HPDE6-E6E7 (cell line): Measurements from ENCODE around the gene SMIM14.
"Not testable (repeated sequence)": the region's sequence is repeated elsewhere in the genome, so short reads cannot be mapped to it uniquely, and the experiment has no call there.

Experiments used
- DNase-seq: peaks from one replicate; pipeline ENCODE4 v3.0.0; 2011; ENCODE audit warnings: missing footprints; ENCODE audit errors: extremely low spot score

Gene SMIM14

GRCh38 chr4:39642885-39643552 lies 4.4 kb upstream of the SMIM14 start:
- DNase-seq: no peak

GRCh38 chr4:39641451-39641850 lies 2.8 kb upstream of the SMIM14 start:
- no peak for DNase-seq

DNA sequence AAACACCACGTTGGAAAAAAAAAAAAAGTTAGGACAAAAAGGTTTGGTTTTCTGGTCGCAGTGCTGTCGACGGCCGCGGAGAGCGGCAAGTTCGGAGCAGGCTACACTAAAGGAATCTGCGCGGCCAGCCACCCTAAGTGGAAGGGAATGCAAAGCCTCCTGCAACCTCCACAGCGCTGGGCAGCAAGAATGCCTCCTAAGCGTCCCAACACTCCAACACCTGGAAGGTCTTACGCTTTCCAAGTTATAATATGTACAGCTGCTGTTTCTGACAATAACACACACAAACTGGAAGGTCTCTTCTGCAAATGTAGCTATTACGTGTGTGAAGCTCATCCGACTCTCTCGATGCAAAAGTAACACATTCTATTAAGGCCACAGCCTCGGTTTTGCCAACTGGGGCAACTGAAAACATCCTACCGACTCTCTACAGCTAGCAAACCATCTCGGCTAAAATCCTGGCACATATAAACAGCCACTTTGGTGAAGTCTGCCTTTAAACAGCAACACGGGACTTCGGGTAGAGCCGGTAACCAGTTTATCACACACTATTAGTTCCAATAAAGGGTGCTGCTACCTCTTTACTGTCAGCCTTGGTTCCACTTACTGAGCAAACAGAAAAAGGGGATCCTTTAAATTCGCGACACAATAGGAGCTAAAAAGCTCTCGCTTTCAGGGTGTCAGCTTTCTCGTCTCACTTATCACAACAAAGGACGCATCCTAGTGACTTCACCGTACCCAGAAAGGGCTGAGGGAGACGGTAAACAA lies 895 bp downstream of the SMIM14 start:
- DNase-seq: no peak

GRCh38 chr4:39637221-39637585 lies 1.5 kb downstream of the SMIM14 start:
- DNase-seq: no peak

- DNase-seq: no peak
These were observed 2.0 kb downstream of the SMIM14 start for GRCh38 chr4:39636531-39637184.

DNA sequence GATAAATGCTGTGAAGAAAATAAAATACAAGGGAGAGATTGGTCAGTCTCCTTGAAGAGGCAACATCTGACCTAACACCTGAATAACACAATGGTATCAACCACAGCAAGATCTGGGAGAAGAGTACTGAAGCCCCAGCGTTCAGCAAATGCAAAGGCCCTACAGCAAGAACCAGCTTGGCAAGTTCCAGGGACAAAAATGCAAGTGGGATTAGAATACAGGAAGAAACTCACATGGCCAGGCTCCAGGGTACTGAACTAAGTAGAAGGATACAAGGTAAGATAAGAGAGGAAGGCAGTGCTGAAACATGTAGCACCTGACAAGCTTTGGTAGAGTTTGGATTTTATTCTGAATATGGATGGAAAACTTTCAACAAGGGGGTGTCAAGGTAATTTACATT lies 3.6 kb downstream of the SMIM14 start:
- peak; percentile 36 for DNase-seq

GRCh38 chr4:39631700-39632079 lies 7.0 kb downstream of the SMIM14 start:
- DNase-seq: no peak

- DNase-seq: no peak
These were observed 11.3 kb downstream of the SMIM14 start for GRCh38 chr4:39627413-39627812.

DNA sequence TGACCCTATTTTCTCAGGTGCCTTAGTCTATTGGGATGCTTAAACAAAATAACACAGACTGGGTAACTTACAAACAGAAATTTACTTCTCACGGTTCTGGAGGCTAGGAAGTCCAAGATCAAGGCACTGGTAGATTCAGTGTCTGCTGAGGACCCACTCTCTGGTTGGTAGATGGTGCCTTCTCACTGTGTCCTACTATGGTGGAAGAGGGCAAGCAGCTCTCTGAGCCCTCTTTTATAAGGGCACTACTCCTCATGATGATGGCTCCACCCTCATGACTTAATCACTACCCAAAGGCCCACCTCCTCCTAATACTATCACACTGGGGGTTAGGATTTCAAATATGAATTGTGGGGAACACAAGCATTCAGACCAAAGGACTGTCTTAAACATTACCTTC lies 11.8 kb downstream of the SMIM14 start:
- no peak for DNase-seq

- no peak for DNase-seq
These were observed 12.4 kb downstream of the SMIM14 start for GRCh38 chr4:39626261-39626660.

GRCh38 chr4:39621582-39621981 lies 17.1 kb downstream of the SMIM14 start:
- no peak for DNase-seq

DNA sequence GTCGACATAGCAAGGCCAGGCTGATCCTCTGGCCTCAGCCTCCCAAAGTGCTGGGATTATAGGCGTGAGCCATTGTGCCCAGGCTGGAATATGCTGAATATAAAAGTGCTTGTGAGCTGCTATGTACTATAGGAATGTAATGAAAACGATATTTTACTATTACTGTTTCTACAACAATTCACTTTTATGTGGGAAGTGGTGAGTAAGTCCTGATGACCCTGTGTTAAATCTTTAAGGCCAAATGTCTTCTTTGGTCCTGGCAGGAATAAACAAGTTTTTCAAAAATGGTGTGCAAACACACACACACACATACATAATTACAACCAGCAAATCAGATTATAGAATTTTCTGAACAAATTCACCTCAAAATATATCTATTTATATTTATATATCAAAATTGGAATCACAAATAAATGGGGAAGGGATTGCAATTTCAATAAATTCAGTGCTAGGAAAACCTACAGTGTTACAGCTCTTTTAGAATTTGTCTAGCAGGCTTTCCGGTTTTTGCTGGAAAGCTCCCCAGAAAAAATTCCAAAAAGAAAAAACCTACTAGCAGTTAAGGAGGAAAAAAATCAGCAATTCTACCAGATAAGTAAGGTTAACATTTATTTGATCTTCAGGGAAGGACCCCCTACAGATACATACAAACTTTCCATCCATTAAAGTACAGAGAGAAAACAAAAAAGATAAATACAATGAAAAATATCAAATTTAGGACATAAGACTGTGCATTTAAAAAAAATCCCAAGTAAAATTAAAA lies 17.9 kb downstream of the SMIM14 start:
- DNase-seq: no peak

DNA sequence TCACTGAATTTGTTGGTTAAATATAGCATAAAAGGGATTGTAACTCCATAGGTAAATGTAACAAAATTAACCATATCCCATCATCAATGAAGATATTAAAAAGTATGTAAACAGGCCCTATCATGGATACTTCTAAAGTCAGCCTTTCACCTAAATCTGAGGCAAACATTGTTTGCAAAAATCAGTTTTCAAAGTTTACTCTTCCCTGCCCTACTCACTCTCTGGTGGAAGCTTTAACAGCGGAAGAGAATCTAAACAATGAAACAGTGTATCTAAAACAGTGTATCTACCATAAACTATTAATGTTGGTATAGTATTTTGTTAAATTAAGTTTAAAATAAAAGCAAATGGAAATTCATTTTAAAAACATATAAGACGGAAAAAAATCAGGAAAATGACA lies 21.1 kb downstream of the SMIM14 start:
- no peak for DNase-seq

DNA sequence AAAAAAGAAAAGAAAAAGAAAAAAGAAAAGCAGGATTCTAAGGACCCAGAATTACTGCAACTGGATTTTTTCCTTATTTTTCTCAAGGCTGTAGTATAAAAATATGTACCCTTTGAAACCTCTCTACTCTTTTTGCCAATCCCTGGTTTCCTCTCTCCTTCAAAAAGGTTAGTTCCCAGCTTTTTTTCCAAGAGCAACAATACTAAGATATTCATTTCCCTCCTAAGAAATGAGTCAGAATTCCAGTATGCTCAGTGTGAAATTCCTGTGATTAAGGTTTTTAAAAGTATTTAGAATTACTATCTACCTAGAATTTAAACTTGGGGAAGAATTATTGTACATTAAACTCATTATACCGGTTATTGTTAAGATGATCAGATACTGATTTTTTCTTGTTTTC lies 22.0 kb downstream of the SMIM14 start:
- no peak for DNase-seq

DNA sequence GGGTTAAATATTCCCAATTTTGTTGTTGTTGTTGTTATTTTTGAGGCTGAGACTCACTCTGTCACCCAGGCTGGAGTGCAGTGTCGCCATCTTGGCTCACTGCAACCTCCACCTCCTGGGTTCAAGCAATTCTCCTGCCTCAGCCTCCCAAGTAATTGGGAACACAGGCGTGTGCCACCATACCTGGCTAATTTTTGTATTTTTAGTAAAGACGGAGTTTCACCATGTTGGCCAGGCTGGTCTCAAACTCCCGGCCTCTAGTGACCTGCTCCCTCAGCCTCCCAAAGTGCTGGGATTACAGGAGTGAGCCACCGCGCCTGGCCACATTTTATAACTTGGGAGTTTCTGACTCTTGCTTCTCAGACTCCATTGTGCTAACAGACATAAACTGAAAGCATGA lies 22.6 kb downstream of the SMIM14 start:
- not testable (repeated sequence) for DNase-seq

- DNase-seq: no peak
These were observed 24.0 kb downstream of the SMIM14 start for GRCh38 chr4:39614487-39615162.

DNA sequence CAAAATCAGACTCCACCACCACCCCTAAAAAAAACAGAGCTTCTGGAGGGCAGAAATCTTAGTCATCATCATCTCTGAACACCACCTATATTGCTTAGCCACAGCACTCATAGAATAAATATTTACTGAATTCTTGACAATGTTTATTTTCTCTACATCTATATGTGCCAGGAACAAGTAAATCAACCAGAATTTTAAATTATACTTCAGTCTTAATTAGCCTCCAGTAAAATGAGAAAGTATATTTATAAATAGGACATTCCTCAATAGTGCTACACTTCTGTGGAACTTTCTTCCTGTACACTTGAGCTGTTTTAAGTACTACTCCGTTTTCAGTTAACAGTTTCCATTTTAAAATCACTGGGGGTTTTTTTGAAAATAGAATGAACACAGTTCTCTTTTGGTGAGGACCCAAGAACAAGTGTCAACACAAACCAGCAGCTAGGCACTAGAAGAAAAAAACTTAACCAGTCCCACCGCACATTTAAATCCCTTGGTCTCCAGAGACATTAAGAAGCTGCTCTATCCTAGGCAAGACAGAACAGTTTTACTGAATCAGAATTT lies 25.5 kb downstream of the SMIM14 start:
- no peak for DNase-seq

- no peak for DNase-seq
These were observed 29.2 kb downstream of the SMIM14 start for GRCh38 chr4:39609454-39609931.

- no peak for DNase-seq
These were observed 30.2 kb downstream of the SMIM14 start for GRCh38 chr4:39608451-39608850.

DNA sequence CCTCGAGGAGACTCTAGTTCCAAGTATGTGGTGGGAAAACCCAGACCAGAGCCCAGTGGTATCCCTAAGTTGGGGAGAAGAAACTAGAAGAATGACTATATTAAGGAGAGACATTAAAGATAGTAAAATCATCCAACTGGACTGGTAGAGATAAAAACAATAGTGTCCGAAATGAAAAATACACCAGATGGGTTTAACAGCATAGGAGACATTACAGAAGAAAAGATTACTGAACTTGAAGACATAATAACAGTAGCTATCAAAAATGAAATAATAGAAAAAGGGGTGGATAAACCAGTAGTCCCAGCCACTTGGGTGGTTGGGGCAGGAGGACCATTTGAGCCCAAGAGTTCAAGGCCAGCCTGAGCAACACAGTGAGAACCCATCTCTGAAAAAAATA lies 31.9 kb downstream of the SMIM14 start:
- DNase-seq: no peak

GRCh38 chr4:39597695-39598381 lies 40.8 kb downstream of the SMIM14 start:
- DNase-seq: no peak
